H9 (cell line): ENCODE data around the gene USP20. TPM values are rescaled to one million over a fixed set of nuclear protein-coding genes. Genes with fewer than 3 reads are reported as not detected.

Source experiments
- DNase-seq: peaks from one replicate; pipeline ENCODE4 v3.0.0-alpha.2; 2017
- H2AFZ ChIP-seq: one replicate; pipeline ENCODE4 v1.6.1; 2013; ENCODE audit warnings: mild to moderate bottlenecking, low read length, control low read depth, moderate library complexity
- H2AK5ac ChIP-seq: 2 replicates; pipeline ENCODE4 v1.6.1; 2013; ENCODE audit warnings: low read length, control low read depth, mixed read lengths; ENCODE audit not compliant: insufficient read length
- H2BK120ac ChIP-seq: one replicate; pipeline ENCODE4 v1.6.1; 2013; ENCODE audit warnings: low read depth, mild to moderate bottlenecking, low read length, control low read depth, inconsistent platforms; ENCODE audit not compliant: poor library complexity, severe bottlenecking
- H2BK12ac ChIP-seq: 2 replicates; pipeline ENCODE4 v1.6.1; 2013; ENCODE audit warnings: low read length, control low read depth, mixed read lengths, low read depth; ENCODE audit not compliant: insufficient read length
- H2BK15ac ChIP-seq: 2 replicates; pipeline ENCODE4 v1.6.1; 2013; ENCODE audit warnings: low read depth, low read length, control low read depth
- H2BK20ac ChIP-seq: one replicate; pipeline ENCODE4 v1.6.1; 2013; ENCODE audit warnings: low read depth, mild to moderate bottlenecking, low read length, control low read depth, inconsistent platforms; ENCODE audit not compliant: poor library complexity, severe bottlenecking
- H2BK5ac ChIP-seq: 2 replicates; pipeline ENCODE4 v1.6.1; 2013; ENCODE audit warnings: low read length, control low read depth, mixed read lengths; ENCODE audit not compliant: insufficient read length
- H3K14ac ChIP-seq: 2 replicates; pipeline ENCODE4 v1.6.1; 2013; ENCODE audit warnings: low read length, control low read depth; ENCODE audit not compliant: insufficient read depth
- H3K18ac ChIP-seq: 2 replicates; pipeline ENCODE4 v1.6.1; 2013; ENCODE audit warnings: low read depth, mild to moderate bottlenecking, mixed read lengths, low read length, control low read depth; ENCODE audit not compliant: insufficient read length
- H3K23ac ChIP-seq: 2 replicates; pipeline ENCODE4 v1.6.1; 2013; ENCODE audit warnings: low read length, control low read depth, mixed read lengths, low read depth; ENCODE audit not compliant: insufficient read length
- H3K23me2 ChIP-seq: 2 replicates; pipeline ENCODE4 v1.6.1; 2013; ENCODE audit warnings: low read depth, mild to moderate bottlenecking, mixed read lengths, low read length, control low read depth; ENCODE audit not compliant: insufficient read length, poor library complexity, severe bottlenecking
- H3K27ac ChIP-seq: 2 replicates; pipeline ENCODE4 v1.5.1; 2013; ENCODE audit warnings: low read length, control low read depth, mixed read lengths, low read depth; ENCODE audit not compliant: insufficient read length
- H3K27me3 ChIP-seq: 2 replicates; pipeline ENCODE4 v1.6.1; 2013; ENCODE audit warnings: low read length, control low read depth, inconsistent platforms; ENCODE audit not compliant: insufficient read depth
- H3K4ac ChIP-seq: 2 replicates; pipeline ENCODE4 v1.6.1; 2013; ENCODE audit warnings: low read depth, mild to moderate bottlenecking, control low read depth, inconsistent platforms, low read length, moderate library complexity
- H3K4me1 ChIP-seq: 2 replicates; pipeline ENCODE4 v1.6.1; 2013; ENCODE audit warnings: low read length, control low read depth, inconsistent platforms; ENCODE audit not compliant: insufficient read depth
- H3K4me2 ChIP-seq: 2 replicates; pipeline ENCODE4 v1.6.1; 2013; ENCODE audit warnings: low read length, control low read depth, mixed read lengths; ENCODE audit not compliant: insufficient read length, insufficient read depth
- H3K56ac ChIP-seq: 2 replicates; pipeline ENCODE4 v1.6.1; 2013; ENCODE audit warnings: low read depth, mild to moderate bottlenecking, mixed read lengths, low read length, control low read depth; ENCODE audit not compliant: insufficient read length
- H3K79me1 ChIP-seq: 2 replicates; pipeline ENCODE4 v1.6.1; 2013; ENCODE audit warnings: low read depth, mild to moderate bottlenecking, moderate library complexity, low read length, control low read depth, inconsistent platforms; ENCODE audit not compliant: insufficient read depth, poor library complexity, severe bottlenecking
- H3K79me2 ChIP-seq: 2 replicates; pipeline ENCODE4 v1.6.1; 2013; ENCODE audit warnings: low read length, control low read depth, inconsistent platforms; ENCODE audit not compliant: insufficient read depth
- H3K9ac ChIP-seq: 2 replicates; pipeline ENCODE4 v1.6.1; 2013; ENCODE audit warnings: low read length, control low read depth, mixed read lengths; ENCODE audit not compliant: insufficient read length; ENCODE audit errors: extremely low read depth
- H3K9me3 ChIP-seq: one replicate; pipeline ENCODE4 v1.6.1; 2013; ENCODE audit warnings: low read depth, low read length, inconsistent platforms; ENCODE audit not compliant: control insufficient read depth
- H3T11ph ChIP-seq: one replicate; pipeline ENCODE4 v1.6.1; 2013; ENCODE audit warnings: mild to moderate bottlenecking, low read length, control low read depth, inconsistent platforms
- H4K20me1 ChIP-seq: one replicate; pipeline ENCODE4 v1.6.1; 2013; ENCODE audit not compliant: control insufficient read depth, insufficient read length, insufficient read depth
- H4K5ac ChIP-seq: 2 replicates; pipeline ENCODE4 v1.6.1; 2013; ENCODE audit warnings: low read depth, mild to moderate bottlenecking, mixed read lengths, low read length, control low read depth; ENCODE audit not compliant: insufficient read length
- H4K8ac ChIP-seq: replicated peaks from 2 replicates; pipeline ENCODE4 v1.6.1; 2013; ENCODE audit warnings: low read length, control low read depth, mixed read lengths, low read depth; ENCODE audit not compliant: insufficient read length
- H4K91ac ChIP-seq: 2 replicates; pipeline ENCODE4 v1.6.1; 2013; ENCODE audit warnings: low read depth, mild to moderate bottlenecking, moderate library complexity, mixed read lengths, low read length, control low read depth; ENCODE audit not compliant: insufficient read length
- H3K27ac Mint-ChIP-seq, 3 experiments: 2 replicates in 2 of 3; 3 replicates in 1 of 3; pipeline ENCODE4 v1.8.0; 2020 to 2021; ENCODE audit warnings: mixed read lengths in 3 of 3, mild to moderate bottlenecking in 1 of 3, moderate library complexity in 1 of 3
- H3K27me3 Mint-ChIP-seq: 2 replicates; pipeline ENCODE4 v1.8.0; 2021; ENCODE audit warnings: low read depth, mild to moderate bottlenecking, moderate library complexity, mixed read lengths
- H3K36me3 Mint-ChIP-seq, 3 experiments: 2 replicates in 2 of 3; 3 replicates in 1 of 3; pipeline ENCODE4 v1.8.0; 2020 to 2021; ENCODE audit warnings: low read depth in 3 of 3, mixed read lengths in 3 of 3; ENCODE audit not compliant: insufficient read depth in 1 of 3
- H3K4me1 Mint-ChIP-seq, 2 experiments: 2 replicates each; pipeline ENCODE4 v1.8.0; 2020; ENCODE audit warnings: mixed read lengths in 2 of 2
- H3K4me3 Mint-ChIP-seq, 2 experiments: 2 replicates in 1 of 2; 3 replicates in 1 of 2; pipeline ENCODE4 v1.8.0; 2020 to 2021; ENCODE audit warnings: mild to moderate bottlenecking in 2 of 2, mixed read lengths in 2 of 2, moderate library complexity in 1 of 2
- H3K9me3 Mint-ChIP-seq, 2 experiments: 2 replicates in 1 of 2; 3 replicates in 1 of 2; pipeline ENCODE4 v1.8.0; 2020; ENCODE audit warnings: mild to moderate bottlenecking in 2 of 2, mixed read lengths in 2 of 2, moderate library complexity in 1 of 2
- CTCF ChIP-seq: fragments of 200-600 bp; sonication (generic); conservative IDR thresholded peaks from 3 replicates; pipeline ENCODE4 v1.8.0; 2021; ENCODE audit warnings: antibody characterized with exemption, mild to moderate bottlenecking
- WGBS: extraction: QIAGEN DNeasy Blood & Tissue Kit; methylation state at CpG from one replicate; pipeline ENCODE4 v1.1.7; 2013; ENCODE audit warnings: missing lambda C conversion rate, low lambda C conversion rate, mixed read lengths; ENCODE audit not compliant: insufficient read length; ENCODE audit errors: extremely low coverage; 5-methylcytosine and 5-hydroxymethylcytosine counted together
- total RNA-seq: library from RNA; stranded (reverse); gene quantifications from 2 replicates; pipeline ENCODE4 v1.2.1, GENCODE V29; 2021

Gene USP20
- total RNA-seq, 1 experiment from 2014 or later, result 20.9 TPM

GRCh38 chr9:129828969-129829368 is 6.3 kb upstream of the USP20 start:
- Histone ChIP-seq H3K23ac (no peak overlapping the region), H3K27ac (no peak overlapping the region), H3T11ph (no peak overlapping the region), H2BK120ac (no peak overlapping the region), H2BK12ac (no peak overlapping the region), H3K27me3 (no peaks in the 10 kb centered on the region), H2BK5ac (no peak overlapping the region), H3K23me2 (no peaks in the 10 kb centered on the region), H4K5ac (no peak overlapping the region), H3K14ac (no peak overlapping the region), H4K8ac (no peak overlapping the region), H2BK15ac (no peak overlapping the region), H3K9me3 (no peaks in the 10 kb centered on the region), H3K4me1 (no peaks in the 10 kb centered on the region), H4K91ac (no peak overlapping the region), H3K9ac (no peak overlapping the region), H3K4me2 (no peak overlapping the region), H4K20me1 (no peaks in the 10 kb centered on the region), H2BK20ac (no peak overlapping the region), H3K79me1 (no peaks in the 10 kb centered on the region), H3K56ac (no peak overlapping the region), H3K4ac (no peak overlapping the region), H2AFZ (no peak overlapping the region), H2AK5ac (no peak overlapping the region), H3K79me2 (no peaks in the 10 kb centered on the region), H3K18ac (no peak overlapping the region)
- Mint-ChIP-seq H3K9me3 (no peaks in the 10 kb centered on the region), H3K4me3 (no peak overlapping the region), H3K4me1 (peaks cover under 1 to 2% of the 10 kb centered on the region in 2 experiments), H3K27me3 (no peaks in the 10 kb centered on the region), H3K27ac (no peak overlapping the region), H3K36me3 (peaks cover 20 to 57% (median 50%) of the 10 kb centered on the region in 3 experiments)
- no peak for TF ChIP-seq CTCF
- no peak for DNase-seq
- no CpG with 5 or more reads among the region's 10 CpGs for WGBS
